A549 (cell line): ENCODE data around the gene PDGFRA.
"Not testable (repeated sequence)": the region's sequence is repeated elsewhere in the genome, so short reads cannot be mapped to it uniquely, and the experiment has no call there.

Source experiments
- CTCF ChIP-seq: fragments of >200 bp; sonication (Bioruptor Twin); formaldehyde crosslinking; IDR thresholded peaks from 3 replicates; pipeline ENCODE4 v1.5.1; 2016
- EP300 ChIP-seq, 2 experiments: fragments of >200 bp; sonication (Bioruptor Twin); formaldehyde crosslinking; IDR thresholded peaks; 2 replicates in 1 of 2; 3 replicates in 1 of 2; pipeline ENCODE4 v1.6.1; 2016 to 2017
- HMGXB4 ChIP-seq: fragments of 250-450 bp; sonication (Bioruptor Pico); IDR thresholded peaks from 2 replicates; pipeline ENCODE4 v1.5.0; 2021; ENCODE audit warnings: mild to moderate bottlenecking, moderate library complexity, borderline replicate concordance
- POLR2A ChIP-seq: IDR thresholded peaks from 2 replicates; pipeline ENCODE4 v1.6.1; 2012; ENCODE audit warnings: mild to moderate bottlenecking, low read length
- ZNF302 ChIP-seq: fragments of 250-450 bp; sonication (Bioruptor Pico); IDR thresholded peaks from 2 replicates; pipeline ENCODE4 v1.9.0; 2021; ENCODE audit warnings: inconsistent platforms, mild to moderate bottlenecking, moderate library complexity

GRCh38 chr4:54243541-54243940, 14.4 kb downstream of the PDGFRA start:
- TF ChIP-seq CTCF; EP300 (IDR thresholded peaks at IDR 0.05); ZNF302 (CRISPR knock-in tag); HMGXB4 (CRISPR knock-in tag); POLR2A: not testable (repeated sequence)
